A172 (cell line): Measurements from ENCODE around the gene CDA. TPM values are rescaled to one million over a fixed set of nuclear protein-coding genes. Genes with fewer than 3 reads are reported as not detected.

ENCODE experiments used
- DNase-seq: peaks from one replicate; pipeline ENCODE4 v3.0.0-alpha.2; 2015; ENCODE audit warnings: low spot score
- total RNA-seq: library from RNA; depleted of rRNA; stranded (reverse); fragments of >200 nt; shearing (Covaris generic); gene quantifications from 2 replicates; pipeline ENCODE4 v1.2.3, GENCODE V29; 2014; rRNA removed

CDA gene
- 0.19 and 0.96 TPM in 2 replicates for total RNA-seq

- no peak for DNase-seq
Observed at GRCh38 chr1:20588634-20589225, at the start of gene CDA. CDA (plus strand) TSS chr1:20589097; CDS start chr1:20589130, 33 bp downstream.

- no peak for DNase-seq
Observed at GRCh38 chr1:20540281-20540680, 48.6 kb upstream of the CDA start.

GRCh38 chr1:20546637-20547036, 42.3 kb upstream of the CDA start:
- DNase-seq = no peak

- DNase-seq = no peak
Observed at GRCh38 chr1:20551161-20551560, 37.7 kb upstream of the CDA start.

- peak; percentile 16 for DNase-seq
Observed at GRCh38 chr1:20551945-20552727, 36.8 kb upstream of the CDA start, which contains the start of gene FAM43B. FAM43B (plus strand) TSS chr1:20552573; CDS start chr1:20552974, 401 bp downstream.

- DNase-seq = no peak
Observed at GRCh38 chr1:20552728-20553445, 36.0 kb upstream of the CDA start.

GRCh38 chr1:20555025-20555757, 33.7 kb upstream of the CDA start:
- no peak for DNase-seq

GRCh38 chr1:20555758-20556120, 33.2 kb upstream of the CDA start:
- no peak for DNase-seq

- DNase-seq = no peak
Observed at GRCh38 chr1:20558191-20558590, 30.7 kb upstream of the CDA start.

GRCh38 chr1:20560966-20561365, 27.9 kb upstream of the CDA start:
- DNase-seq = no peak

GRCh38 chr1:20565234-20565633, 23.7 kb upstream of the CDA start:
- no peak for DNase-seq

GRCh38 chr1:20569523-20570098, 19.3 kb upstream of the CDA start:
- no peak for DNase-seq

- DNase-seq = no peak
Observed at GRCh38 chr1:20571427-20571826, 17.5 kb upstream of the CDA start.

GRCh38 chr1:20573987-20574386, 14.9 kb upstream of the CDA start:
- no peak for DNase-seq

GRCh38 chr1:20574686-20575540, 14.0 kb upstream of the CDA start:
- peak; percentile 51 for DNase-seq

GRCh38 chr1:20575541-20576336, 13.2 kb upstream of the CDA start:
- DNase-seq = no peak

GRCh38 chr1:20578062-20578461, 10.8 kb upstream of the CDA start:
- DNase-seq = no peak

GRCh38 chr1:20578721-20579395, 10.0 kb upstream of the CDA start:
- DNase-seq = no peak

- peak; percentile 50 for DNase-seq
Observed at GRCh38 chr1:20584890-20585289, 4.0 kb upstream of the CDA start.
